Lower lobe of right lung (tissue), 2 donors: ENCODE data around the gene PLAC9. TPM values are rescaled to one million over a fixed set of nuclear protein-coding genes. Genes with fewer than 3 reads are reported as not detected.

ENCODE experiments used
- ATAC-seq, 2 donors: fragments of 200-7000 bp; cut with Tn5 transposase; one replicate each; pipeline ENCODE4 v1.9.1; 2020 to 2022; ENCODE audit warnings: mild to moderate bottlenecking in 2 of 2, moderate library complexity in 2 of 2
- DNase-seq: peaks from one replicate; pipeline ENCODE4 v3.0.0-alpha.2; 2020
- H3K27ac ChIP-seq: fragments of 200-600 bp; one replicate; pipeline ENCODE4 v1.8.0; 2022
- H3K27me3 ChIP-seq: fragments of 200-600 bp; one replicate; pipeline ENCODE4 v1.8.0; 2022; ENCODE audit warnings: low read depth
- H3K36me3 ChIP-seq: fragments of 200-600 bp; one replicate; pipeline ENCODE4 v1.8.0; 2022; ENCODE audit warnings: mild to moderate bottlenecking
- H3K4me1 ChIP-seq: fragments of 200-600 bp; one replicate; pipeline ENCODE4 v1.8.0; 2022
- H3K4me3 ChIP-seq: fragments of 200-600 bp; one replicate; pipeline ENCODE4 v1.8.0; 2022; ENCODE audit warnings: mild to moderate bottlenecking
- H3K9me3 ChIP-seq: fragments of 200-600 bp; one replicate; pipeline ENCODE4 v1.8.0; 2022
- CTCF ChIP-seq: fragments of 200-600 bp; IDR thresholded peaks from one replicate; pipeline ENCODE4 v1.8.0; 2022; ENCODE audit warnings: antibody characterized with exemption, mild to moderate bottlenecking
- intact Hi-C: fragments of 100-400 bp; cut with DNase I; formaldehyde crosslinking; loops from one replicate; pipeline ENCODE4 v1.11.0; 2022
- total RNA-seq: library from RNA; stranded (reverse); fragmentation: NEBNext Ultra II Directional; extraction: Animal tissue kit (Norgen Biotek cat#: 25700); gene quantifications from one replicate; pipeline ENCODE4 v1.2.1, GENCODE V29; 2021
- donor health status: DM: no; HTN: yes; CAD: no; lungs with severe emphysema.

The PLAC9 gene
- total RNA-seq, 1 donor from 2014 or later, result 38.0 TPM

GRCh38 chr10:80163741-80164341 is 31.3 kb downstream of the PLAC9 start:
- ATAC-seq, result no peak
- no peaks in the 10 kb centered on the region for H3K9me3 ChIP-seq
- H3K4me3 ChIP-seq, result no peak overlapping the region
- H3K36me3 ChIP-seq, result peaks cover 95% of the 10 kb centered on the region
- peak overlapping the region; percentile 56 for H3K27ac ChIP-seq
- H3K4me1 ChIP-seq, result peaks cover 44% of the 10 kb centered on the region
- no peak for DNase-seq
- intact Hi-C loops, result no loop called here
- TF ChIP-seq CTCF, result no peak
- no peaks in the 10 kb centered on the region for H3K27me3 ChIP-seq

GRCh38 chr10:80164596-80164995 is 32.1 kb downstream of the PLAC9 start:
- no peak overlapping the region for H3K4me3 ChIP-seq
- no peak overlapping the region for H3K27ac ChIP-seq
- peaks cover 45% of the 10 kb centered on the region for H3K4me1 ChIP-seq
- intact Hi-C loops, result no loop called here
- H3K27me3 ChIP-seq, result no peaks in the 10 kb centered on the region
- peaks cover 100% of the 10 kb centered on the region for H3K36me3 ChIP-seq
- no peak for DNase-seq
- H3K9me3 ChIP-seq, result no peaks in the 10 kb centered on the region
- no peak for ATAC-seq
- TF ChIP-seq CTCF, result no peak

- H3K27ac ChIP-seq, result no peak overlapping the region
- intact Hi-C loops, result no loop called here
Measured at GRCh38 chr10:80165173-80165572, 32.6 kb downstream of the PLAC9 start.

GRCh38 chr10:80166581-80167470 is 34.3 kb downstream of the PLAC9 start:
- intact Hi-C loops, result no loop called here
- no peak for TF ChIP-seq CTCF
- Histone ChIP-seq H3K27ac (peak overlapping the region; percentile 41), H3K4me1 (peaks cover 63% of the 10 kb centered on the region), H3K36me3 (peaks cover 99% of the 10 kb centered on the region), H3K27me3 (no peaks in the 10 kb centered on the region), H3K4me3 (no peak overlapping the region), H3K9me3 (no peaks in the 10 kb centered on the region)
- DNase-seq, result no peak
- no peak for ATAC-seq

More at GRCh38 chr10:80165173-80165572, 32.6 kb downstream of the PLAC9 start:
- DNase-seq (no peak), ATAC-seq (no peak)
- Histone ChIP-seq H3K27me3 (no peaks in the 10 kb centered on the region), H3K36me3 (peaks cover 99% of the 10 kb centered on the region), H3K4me3 (no peak overlapping the region), H3K4me1 (peaks cover 51% of the 10 kb centered on the region), H3K9me3 (no peaks in the 10 kb centered on the region)
- TF ChIP-seq CTCF, result no peak

GRCh38 chr10:80167471-80168161 is 35.1 kb downstream of the PLAC9 start:
- Histone ChIP-seq H3K4me1 (peaks cover 70% of the 10 kb centered on the region), H3K27me3 (no peaks in the 10 kb centered on the region), H3K27ac (no peak overlapping the region), H3K36me3 (peaks cover 98% of the 10 kb centered on the region), H3K9me3 (no peaks in the 10 kb centered on the region), H3K4me3 (no peak overlapping the region)
- ATAC-seq (no peak), DNase-seq (no peak)
- TF ChIP-seq CTCF, result no peak
- intact Hi-C loops, result no loop called here
